A673 (cell line): Measurements from ENCODE around the gene CLDN24.

ENCODE experiments used
- EZH2 ChIP-seq: fragments of 200-600 bp; sonication (generic); IDR thresholded peaks from 2 replicates; pipeline ENCODE4 v1.6.1; 2017; ENCODE audit warnings: borderline replicate concordance, low read depth, mild to moderate bottlenecking, mixed read lengths, antibody characterized with exemption, low read length; ENCODE audit not compliant: poor library complexity, severe bottlenecking
- TF ChIP-seq, protein P1 (sequence below): fragments of 300-800, 200-600 bp; sonication (generic); conservative IDR thresholded peaks from 2 replicates; pipeline ENCODE4 v1.5.1; 2017; ENCODE audit warnings: low read depth, mild to moderate bottlenecking, antibody characterized with exemption, low read length, moderate library complexity, mixed read lengths

GRCh38 chr4:183356173-183356830, 34.1 kb upstream of the CLDN24 start:
- TF ChIP-seq, protein P1, sequence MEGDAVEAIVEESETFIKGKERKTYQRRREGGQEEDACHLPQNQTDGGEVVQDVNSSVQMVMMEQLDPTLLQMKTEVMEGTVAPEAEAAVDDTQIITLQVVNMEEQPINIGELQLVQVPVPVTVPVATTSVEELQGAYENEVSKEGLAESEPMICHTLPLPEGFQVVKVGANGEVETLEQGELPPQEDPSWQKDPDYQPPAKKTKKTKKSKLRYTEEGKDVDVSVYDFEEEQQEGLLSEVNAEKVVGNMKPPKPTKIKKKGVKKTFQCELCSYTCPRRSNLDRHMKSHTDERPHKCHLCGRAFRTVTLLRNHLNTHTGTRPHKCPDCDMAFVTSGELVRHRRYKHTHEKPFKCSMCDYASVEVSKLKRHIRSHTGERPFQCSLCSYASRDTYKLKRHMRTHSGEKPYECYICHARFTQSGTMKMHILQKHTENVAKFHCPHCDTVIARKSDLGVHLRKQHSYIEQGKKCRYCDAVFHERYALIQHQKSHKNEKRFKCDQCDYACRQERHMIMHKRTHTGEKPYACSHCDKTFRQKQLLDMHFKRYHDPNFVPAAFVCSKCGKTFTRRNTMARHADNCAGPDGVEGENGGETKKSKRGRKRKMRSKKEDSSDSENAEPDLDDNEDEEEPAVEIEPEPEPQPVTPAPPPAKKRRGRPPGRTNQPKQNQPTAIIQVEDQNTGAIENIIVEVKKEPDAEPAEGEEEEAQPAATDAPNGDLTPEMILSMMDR, result no peak
- no peak for TF ChIP-seq EZH2
